OCI-M1 (cell line): ENCODE measurements around the gene FUBP1.
"Not testable (repeated sequence)": the region's sequence is repeated elsewhere in the genome, so short reads cannot be mapped to it uniquely, and the experiment has no call there.

Experiments used
- DNase-seq: peaks from one replicate; lab custom pipeline; 2025; lab: John Stamatoyannopoulos, UW

The FUBP1 gene

DNA sequence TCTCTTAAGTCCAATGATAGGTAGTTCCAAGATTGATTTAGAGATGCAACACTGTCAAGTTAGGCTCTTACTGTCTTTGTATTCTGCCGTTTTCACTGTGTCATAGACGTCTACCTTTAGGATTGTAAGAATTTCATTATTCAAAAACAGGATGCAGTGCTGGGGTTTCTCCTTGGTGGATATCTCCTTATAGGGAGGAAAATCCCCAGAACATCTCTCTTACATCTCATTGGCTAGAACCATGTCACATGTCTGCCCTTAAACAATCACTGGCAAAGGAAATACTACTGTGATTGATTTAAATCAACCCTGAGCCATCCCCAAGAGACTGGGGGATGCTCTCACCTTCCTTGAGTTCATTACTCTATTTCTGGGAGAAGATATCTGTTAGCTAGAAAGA lies 10.9 kb upstream of the FUBP1 start:
- DNase-seq, result no peak

DNA sequence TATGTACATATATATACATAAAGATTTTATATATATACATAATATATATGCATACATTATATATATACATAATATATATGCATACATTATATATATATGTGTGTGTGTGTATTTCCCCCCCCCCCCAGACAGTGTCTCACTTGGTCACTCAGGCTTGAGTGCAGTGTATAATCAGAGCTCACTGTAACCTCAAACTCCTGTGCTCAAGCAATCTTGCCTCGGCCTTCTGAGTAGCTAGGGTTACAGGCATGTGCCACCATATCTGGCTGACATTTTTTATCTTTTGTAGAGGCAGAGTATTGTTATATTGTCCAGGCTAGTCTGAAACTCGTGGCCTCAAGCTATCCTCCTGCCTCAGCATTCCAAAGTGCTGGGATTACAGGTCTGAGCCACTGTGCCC lies 9.0 kb upstream of the FUBP1 start:
- DNase-seq, result no peak

DNA sequence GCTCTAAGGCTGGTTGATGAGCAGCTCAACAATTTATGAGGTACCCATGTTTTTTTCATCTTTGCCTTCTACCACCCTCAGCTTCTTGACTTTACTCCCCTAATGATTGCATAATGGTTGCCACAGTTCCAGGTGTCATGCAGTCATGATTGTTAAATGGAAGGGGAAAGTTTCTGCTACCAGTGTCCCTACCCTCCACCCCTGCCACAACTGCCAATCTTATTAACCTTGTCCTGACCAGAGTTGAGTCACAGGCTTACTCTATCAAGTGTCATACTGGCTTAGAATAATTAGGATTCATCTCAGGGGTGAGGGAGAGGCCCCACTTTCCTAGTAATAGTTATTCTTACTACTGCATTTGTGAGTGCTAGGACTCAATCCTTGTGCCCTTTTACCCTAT lies 7.9 kb upstream of the FUBP1 start:
- DNase-seq, result no peak

DNA sequence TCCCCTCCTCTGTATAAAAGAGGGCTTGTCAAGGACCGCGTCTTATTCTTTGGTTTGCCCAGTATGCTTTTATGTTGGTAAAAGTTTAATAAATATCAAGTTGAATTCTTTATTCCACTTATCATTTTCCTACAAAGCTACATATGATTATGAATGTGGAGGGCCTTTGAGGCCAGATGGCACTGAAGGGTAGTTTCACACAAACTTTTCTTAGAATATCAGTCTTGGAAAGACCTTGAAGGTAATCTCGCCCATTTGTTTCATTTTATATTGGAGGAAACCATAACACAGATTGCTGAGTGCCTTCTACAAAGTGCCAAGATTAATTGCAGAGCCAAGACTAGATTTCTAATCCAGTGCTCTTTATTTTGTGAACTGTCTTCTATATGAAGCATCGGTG lies 5.8 kb upstream of the FUBP1 start:
- DNase-seq, result no peak

DNA sequence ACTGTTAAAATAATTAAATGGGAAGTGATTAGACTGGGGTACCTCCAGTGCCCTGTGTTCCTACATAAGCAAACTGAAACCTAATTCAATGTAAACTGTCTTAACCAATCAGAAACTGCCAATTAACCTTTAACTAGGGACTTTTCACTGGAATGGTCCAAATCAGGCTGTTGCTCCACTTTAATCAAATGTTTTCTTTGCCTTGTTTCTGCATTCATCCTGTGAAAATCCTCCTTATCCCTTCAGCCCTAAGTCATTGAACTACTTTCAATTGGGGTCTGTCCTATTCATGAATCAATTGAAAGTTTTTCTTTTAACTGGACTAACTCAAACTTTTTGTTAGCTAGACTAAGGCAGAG lies 5.1 kb upstream of the FUBP1 start:
- peak; percentile 15 for DNase-seq

DNA sequence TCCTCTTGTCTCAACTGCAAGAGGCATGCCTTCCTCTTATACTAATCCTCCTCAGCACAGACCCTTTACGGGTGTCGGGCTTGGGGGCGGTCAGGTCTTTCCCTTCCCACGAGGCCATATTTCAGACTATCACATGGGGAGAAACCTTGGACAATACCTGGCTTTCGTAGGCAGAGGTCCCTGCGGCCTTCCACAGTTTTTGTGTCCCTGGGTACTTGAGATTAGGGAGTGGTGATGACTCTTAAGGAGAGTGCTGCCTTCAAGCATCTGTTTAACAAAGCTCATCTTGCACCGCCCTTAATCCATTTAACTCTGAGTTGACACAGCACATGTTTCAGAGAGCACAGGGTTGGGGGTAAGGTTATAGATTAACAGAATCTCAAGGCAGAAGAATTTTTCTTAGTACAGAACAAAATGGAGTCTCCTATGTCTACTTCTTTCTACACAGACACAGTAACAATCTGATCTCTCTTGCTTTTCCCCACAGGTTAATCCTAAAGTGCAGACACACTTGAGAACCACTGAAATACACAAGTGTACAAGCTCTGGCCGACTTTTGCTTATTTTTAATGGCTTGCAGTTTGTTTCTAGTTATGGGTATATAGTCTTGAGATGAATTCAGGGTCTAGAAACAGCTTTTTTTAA lies 4.6 kb upstream of the FUBP1 start:
- not testable (repeated sequence) for DNase-seq

DNA sequence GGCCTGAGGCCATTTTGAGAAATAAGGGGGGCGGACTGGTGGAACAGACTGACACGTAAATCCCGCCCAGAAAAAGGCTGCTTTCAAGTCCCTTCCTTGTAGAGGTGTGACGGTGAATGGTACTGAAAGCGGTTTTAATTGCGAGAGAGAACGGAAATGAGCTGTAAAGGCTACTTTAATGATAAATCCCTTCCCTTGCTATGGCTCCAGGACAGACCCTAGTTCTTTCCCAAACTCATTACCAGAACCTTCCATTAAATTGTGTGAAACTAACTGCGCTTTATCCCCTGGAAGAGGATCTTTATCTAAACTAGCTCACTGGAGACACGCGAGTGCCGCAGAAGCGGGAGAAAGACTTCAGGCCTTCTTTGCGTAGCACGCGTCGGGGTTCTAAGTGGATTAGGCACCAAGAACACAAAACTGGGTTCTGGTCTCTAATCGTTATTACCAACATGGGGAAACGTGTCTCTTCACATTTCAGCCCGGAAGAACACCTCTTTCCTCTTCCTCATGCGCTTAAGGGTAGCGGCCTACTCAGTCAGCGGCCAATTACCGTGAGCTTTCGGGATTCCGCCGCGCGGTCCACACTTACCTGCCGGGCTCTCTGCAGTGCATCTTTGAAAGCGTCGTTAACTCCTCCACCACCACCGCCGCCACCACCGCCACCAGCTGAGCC lies 441 bp downstream of the FUBP1 start:
- DNase-seq, result peak; percentile 95

DNA sequence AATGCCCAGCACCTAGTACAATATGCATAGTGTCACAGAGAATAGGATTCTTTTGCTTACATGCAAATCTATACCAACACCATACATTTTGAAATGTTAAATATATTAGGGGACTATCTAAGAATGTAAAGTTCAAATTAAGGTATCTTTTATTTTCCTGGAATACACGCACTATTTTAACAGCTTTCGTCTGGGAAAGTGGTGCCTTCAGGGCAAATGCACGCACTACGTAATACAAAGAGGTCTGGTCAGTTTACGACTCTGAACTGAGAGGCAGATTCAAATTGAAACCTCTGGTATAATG lies 931 bp downstream of the FUBP1 start:
- no peak for DNase-seq

DNA sequence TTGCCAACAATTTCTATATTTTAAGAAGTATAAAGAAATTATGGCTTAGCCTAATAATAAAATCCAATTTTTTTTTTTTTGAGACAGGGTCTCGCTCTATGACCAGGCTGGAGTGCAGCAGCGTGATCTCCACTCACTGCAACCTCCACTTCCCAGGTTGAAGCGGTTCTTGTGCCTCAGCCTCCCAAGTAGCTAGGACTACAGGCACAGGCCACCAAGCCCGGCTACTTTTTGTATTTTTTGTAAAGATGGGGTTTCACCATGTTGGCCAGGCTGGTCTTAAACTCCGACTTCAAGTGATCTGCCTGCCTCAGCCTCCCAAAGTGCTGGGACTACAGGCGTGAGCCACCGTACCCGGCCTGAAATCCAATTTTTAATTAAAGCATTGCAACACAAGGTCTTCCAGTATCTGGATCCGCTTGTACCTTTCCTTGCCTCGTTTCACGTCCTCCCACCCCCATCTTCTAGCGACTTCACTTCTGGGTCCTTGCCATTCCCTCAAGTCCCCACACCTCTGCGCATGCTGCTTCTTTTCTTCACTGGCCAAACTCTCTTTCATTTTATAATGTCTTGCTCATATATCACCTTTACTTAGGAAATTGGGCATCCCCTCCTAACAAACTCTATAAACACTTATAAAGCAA lies 2.3 kb downstream of the FUBP1 start:
- peak; percentile 58 for DNase-seq

DNA sequence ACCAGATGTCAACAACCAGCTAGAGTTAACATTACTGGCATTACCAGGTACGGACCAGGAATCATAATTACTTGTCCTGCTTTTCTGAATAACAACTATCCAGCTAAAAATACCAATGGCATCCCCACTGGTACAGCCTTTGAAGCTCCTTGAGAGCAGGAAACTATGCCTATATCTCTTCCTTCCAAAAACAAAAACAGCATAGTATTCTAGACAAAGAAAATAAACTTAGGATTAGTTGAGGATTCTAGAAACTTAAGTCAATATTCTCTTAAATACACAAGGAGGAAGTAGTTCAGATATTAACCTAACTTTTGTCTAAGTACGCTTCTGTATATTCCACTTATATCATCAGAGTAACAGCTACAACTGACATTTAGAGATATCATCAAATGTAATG lies 3.0 kb downstream of the FUBP1 start:
- peak; percentile 38 for DNase-seq

DNA sequence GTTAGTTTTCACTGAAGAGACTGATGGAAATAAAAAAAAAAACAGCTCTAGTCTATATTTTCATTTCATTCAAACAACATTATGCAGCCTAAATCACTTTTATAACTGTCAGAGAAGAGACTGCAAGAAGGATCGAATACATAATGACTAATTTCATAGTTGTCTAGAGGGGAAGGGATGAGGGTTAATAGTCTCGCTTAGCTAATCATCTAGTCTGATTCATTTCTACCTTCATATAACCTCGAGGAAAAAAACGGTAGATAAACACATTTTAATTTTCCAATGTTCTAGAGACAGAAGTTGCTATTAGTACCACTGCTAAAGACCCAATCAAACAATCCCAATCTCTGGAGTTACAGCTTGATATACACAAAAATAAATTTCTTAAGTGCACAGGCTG lies 3.5 kb downstream of the FUBP1 start:
- no peak for DNase-seq

DNA sequence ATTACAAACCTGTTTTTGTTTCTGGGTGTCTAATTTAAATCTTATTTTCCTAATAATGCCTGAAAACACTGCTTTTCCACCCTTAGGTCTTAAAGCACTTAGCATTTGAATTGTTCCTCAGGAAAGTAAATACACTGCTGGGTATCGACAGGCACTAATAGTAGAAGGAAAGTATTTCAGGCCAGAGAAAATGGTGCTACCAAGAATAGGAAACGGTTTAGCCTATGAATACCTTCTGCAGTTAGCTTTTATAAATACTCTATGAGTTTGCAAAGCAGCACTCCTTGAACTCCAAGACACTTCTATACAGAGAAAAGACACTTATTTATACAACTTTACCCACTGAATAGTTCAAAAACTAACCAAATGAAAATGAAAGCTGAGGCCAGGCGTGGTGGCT lies 6.8 kb downstream of the FUBP1 start:
- DNase-seq, result no peak

DNA sequence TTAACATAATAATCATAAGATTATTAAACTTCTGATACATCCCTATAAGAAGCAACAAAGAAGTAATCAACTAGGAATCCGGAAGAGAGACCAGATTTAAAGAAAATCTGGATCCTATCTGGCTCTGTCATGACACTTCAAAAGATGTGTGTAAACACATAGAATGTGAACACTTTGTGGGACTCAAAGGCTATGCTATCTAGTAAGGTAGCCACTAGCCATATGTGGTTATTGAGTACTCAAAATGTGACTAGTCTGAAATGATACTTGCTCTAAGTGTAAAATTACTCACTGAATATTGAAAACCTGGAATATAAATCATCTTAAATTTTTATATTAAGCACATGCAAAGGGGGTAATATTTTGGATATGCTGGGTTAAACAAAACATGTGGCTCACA lies 8.7 kb downstream of the FUBP1 start:
- no peak for DNase-seq

DNA sequence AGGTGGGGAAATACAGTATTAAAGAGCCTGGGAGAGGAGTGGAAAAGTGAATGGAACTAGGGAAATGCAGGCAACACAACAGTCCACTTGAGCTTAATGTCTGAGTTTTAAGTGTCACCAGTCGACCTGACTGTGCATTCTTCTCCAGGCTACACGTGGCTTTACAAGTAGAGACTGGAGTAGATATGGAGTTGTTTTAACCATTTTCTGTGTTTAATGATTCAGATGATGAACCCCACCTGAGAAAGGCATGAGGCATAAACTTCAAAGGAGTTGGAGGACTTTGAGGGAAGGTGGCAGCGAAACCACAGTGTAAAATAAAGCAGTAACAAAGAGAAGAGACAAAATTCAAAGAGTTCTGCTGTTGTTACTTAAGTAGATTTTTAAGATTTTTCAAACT lies 12.6 kb downstream of the FUBP1 start:
- DNase-seq, result no peak

DNA sequence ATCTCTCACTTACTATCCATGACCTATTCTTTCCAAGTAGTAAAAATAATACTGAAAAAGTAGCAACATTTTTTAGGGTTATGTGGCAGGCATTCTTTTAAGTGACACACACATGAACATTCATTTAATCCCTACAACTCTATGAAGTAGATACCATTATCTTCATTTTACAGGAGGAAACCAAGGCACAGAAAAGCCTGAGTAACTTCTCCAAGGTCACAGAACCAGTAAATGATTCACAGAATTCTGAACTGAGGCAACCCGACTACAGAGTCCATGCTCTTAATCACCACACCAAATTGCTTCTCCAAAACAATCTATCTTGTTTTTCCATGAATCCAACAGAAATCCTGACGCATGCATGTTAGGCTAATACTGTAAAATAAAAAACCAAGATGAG lies 17.5 kb downstream of the FUBP1 start:
- DNase-seq, result no peak

DNA sequence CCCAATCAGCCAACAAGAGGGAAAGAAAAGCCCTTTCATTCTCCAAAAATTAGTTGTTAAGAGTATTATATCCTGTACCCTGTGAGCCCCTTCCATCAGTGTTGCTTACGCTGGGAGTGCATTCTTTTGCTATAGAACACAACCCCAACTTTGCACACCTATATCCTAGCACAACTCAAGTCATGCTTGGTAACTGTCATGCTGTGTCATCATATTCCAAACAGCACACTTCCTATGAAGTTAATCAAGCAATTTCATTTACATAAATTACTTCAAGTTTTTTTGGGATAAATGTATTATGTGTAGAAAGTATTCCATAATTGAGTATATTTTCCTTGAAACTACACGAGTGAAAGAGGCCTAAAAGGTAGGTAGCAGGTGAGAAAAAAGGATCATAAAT lies 20.0 kb downstream of the FUBP1 start:
- DNase-seq, result no peak

DNA sequence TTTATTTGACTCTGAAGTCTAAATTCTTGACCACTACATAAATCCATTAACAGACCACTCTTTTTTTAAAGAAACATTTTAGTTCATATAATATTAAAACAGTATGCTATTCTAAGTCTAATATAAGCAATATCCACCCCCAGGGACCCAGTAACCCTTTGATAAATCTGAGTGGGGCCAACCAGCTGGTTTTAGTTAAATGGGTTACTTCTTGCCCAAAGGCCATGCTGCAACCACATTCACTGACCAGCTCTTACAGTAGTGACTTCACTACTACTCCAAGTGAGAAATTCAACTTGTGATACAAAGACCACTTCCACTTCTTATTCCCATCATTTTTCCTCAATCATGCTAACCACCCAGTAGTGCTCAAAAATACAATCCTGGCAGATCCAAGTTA lies 20.5 kb downstream of the FUBP1 start:
- no peak for DNase-seq

DNA sequence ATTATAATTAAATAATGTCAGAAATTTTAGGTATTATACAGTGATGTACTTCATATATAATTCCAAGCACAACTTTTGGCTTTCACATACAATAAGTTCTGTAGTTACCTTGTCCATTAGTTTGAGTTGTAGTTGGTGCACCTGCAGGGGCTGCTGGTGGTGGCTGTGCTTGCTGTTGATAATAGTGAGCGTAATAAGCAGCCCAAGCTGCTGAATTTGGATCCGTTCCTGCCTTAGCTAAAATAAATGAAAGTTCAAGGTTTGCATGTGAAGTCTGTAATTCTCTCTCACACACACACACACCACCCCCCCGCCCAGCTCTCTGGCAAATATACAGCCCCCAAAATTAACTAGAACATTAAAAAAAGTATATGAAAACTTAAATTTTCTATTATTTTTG lies 22.4 kb downstream of the FUBP1 start:
- no peak for DNase-seq

DNA sequence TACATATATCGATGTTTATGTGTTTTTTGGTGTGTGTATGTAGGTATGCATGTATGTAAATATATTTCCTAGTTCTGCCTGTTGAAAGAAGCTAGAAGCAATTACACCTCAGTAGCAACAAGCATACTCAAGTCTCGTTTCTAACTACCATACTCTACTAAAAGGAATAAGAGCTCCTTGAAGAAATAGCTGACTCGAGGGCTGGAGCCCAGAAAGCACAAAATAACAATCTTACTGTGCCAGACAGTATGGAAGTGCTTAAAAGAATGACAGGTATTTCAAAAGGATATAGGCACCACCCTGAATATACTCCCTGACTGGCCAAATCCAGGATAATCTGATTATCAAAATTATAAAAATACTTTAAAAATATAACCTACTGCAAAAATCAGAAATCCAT lies 23.2 kb downstream of the FUBP1 start:
- no peak for DNase-seq

DNA sequence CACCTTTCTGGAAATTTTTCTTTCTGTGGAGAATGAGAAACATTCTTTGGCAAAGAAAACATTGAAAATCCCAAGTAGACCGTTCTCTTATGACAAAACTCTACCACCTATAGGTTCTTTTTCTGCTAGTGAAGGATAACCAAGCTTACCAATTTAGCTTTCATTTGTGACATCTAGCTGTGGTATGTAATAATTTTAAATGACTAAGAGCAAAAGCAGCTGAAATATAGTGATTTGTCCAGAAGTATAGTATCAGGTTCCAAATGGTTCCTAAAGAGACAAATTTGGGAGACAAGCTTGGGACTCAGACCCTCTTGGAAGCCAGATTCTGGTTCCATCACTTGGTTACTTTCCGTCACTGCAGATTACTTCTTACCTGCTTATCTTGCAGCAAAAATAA lies 24.4 kb downstream of the FUBP1 start:
- no peak for DNase-seq

DNA sequence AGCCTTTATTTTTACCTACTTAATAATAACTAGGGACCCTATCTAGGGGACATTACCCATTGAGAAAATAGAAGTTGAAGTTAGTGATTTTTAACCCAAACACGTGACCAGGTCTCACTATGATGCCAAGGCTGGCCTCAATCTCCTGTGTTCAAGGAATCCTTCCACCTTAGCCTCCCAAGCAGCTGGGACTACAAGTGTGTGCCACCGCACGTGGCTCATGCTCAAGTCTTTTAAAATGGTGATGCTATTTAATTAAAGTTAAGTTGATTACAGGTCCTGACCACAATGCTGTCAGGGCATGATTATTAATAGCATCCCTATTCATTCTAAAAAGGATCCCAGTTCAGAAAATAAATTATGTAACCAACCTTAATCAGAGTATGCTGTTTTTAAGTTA lies 25.0 kb downstream of the FUBP1 start:
- DNase-seq, result no peak

DNA sequence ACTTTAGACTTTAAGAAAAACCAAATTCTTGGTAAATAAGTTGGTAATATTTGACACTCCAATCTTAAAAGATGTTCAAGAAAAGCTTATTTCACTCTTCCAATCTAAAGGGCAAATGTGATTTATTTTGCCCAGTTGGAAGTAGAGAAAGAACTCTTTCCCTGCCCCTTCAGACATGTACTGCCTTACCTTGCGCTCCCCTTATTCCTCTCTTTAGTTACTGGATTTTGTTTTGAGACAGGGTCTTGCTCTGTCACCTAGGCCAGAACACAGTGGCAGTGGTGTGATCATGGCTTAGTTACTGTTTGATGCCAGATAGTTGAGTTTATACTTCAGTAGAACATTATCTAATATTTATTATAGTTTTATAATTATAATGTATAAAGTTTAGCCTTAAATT lies 27.5 kb downstream of the FUBP1 start:
- DNase-seq, result no peak

DNA sequence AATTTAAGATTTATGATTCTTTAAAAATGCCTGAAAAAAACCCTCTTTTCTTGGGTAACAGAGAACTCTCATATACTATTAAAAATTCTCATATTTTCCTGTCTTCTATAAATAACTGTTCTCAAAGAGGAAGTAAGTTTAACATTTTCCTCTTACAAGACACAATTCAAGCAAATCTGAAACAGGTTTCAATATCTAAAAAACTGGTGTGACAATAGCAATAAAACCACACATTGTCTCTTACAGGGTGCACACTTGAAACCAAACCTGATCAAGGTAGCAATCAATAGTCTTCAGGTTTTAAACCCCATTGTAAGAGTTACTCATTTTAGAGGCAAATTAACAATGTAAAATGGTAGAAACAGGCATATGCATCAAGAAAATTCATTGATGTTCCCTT lies 28.0 kb downstream of the FUBP1 start:
- DNase-seq, result peak; percentile 25

DNA sequence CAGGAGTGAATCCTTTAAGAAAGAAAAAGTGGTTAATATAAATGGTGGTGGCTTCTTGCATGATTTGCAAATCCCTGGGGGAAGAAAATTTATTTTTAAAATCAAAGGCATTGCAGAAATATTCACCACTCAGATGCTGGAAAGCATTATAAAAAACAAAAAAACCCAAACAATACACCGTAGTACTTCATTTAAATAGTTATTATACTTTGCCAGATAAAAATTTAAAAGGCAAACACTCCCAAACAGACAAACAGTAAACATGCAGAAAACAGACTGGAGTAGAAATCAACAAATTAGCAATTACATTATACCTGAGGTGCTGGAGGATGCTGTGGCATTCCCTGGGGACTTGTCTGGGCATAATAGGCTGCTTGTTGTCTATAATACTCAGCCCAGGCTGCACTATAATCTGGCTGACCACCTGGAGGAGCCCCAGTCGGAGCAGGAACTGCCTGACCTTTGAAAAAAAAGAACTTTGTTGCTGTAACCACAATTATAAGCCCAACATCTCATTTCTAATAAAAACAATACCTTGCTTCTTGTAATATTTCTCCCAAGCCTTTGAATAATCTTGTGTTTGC lies 29.9 kb downstream of the FUBP1 start:
- DNase-seq, result peak; percentile 20
